K562 (cell line): ENCODE results near the gene MBNL2. TPM values are rescaled to one million over a fixed set of nuclear protein-coding genes. Genes with fewer than 3 reads are reported as not detected.

Experiments used
- ATAC-seq: fragments of 200-7000 bp; cut with Tn5 transposase; 3 replicates; pipeline ENCODE4 v1.9.1; 2020; ENCODE audit warnings: moderate library complexity
- BruUV-seq: library from RNA; stranded (reverse); fragments of 400-500 nt; replicated peaks from 2 replicates; lab custom pipeline; 2021; lab: Mats Ljungman, UMichigan
- CTCF ChIA-PET: fragments of 300-600 bp; formaldehyde crosslinking; extraction: SDS; loops from one replicate; lab custom pipeline; 2021; ENCODE audit warnings: low intra/inter-chr PET ratio; lab: Yijun Ruan, JAX
- POLR2A ChIA-PET: fragments of 300-600, 350-650 bp; sonication (Branson Sonifier 250); formaldehyde crosslinking; extraction: SDS; loops from one replicate; lab custom pipeline; 2021; ENCODE audit warnings: antibody characterized with exemption, inconsistent platforms; lab: Yijun Ruan, JAX
- DNase-seq, 4 experiments: peaks; one replicate each; pipeline versions ENCODE4 v3.0.0 to v3.0.0-alpha.2; 2011 to 2018; ENCODE audit warnings: low spot score in 3 of 4, mixed read lengths in 3 of 4; ENCODE audit errors: extremely low read depth in 1 of 4
- FAIRE-seq: peaks from 2 replicates; lab custom pipeline; 2011; peaks lifted over from hg19 to GRCh38; lab: Jason Lieb, UNC
- H2AFZ ChIP-seq: 2 replicates; pipeline ENCODE4 v1.6.0; 2011; ENCODE audit warnings: low read depth, low read length, control low read depth, inconsistent platforms
- H3K27ac ChIP-seq: fragments of 200-600 bp; 3 replicates; pipeline ENCODE4 v1.8.0; 2011; ENCODE audit warnings: low read depth, mild to moderate bottlenecking, control low read depth, inconsistent platforms, low read length, moderate library complexity, mixed read lengths; ENCODE audit errors: extremely low read depth
- H3K27me3 ChIP-seq, 2 experiments: fragments of 300-600 bp in 1 of 2; 2 replicates in 1 of 2; 3 replicates in 1 of 2; pipeline versions ENCODE4 v1.6.0 to v1.8.0; 2011; ENCODE audit warnings: inconsistent platforms in 2 of 2, low read length in 2 of 2, mild to moderate bottlenecking in 1 of 2, mixed read lengths in 1 of 2, moderate library complexity in 1 of 2; ENCODE audit not compliant: control insufficient read depth in 2 of 2, insufficient read depth in 2 of 2
- H3K36me3 ChIP-seq: fragments of 300-600 bp; 3 replicates; pipeline ENCODE4 v1.8.0; 2011; ENCODE audit warnings: mild to moderate bottlenecking, low read length, inconsistent platforms; ENCODE audit not compliant: control insufficient read depth, insufficient read depth
- H3K4me1 ChIP-seq, 2 experiments: fragments of 200-600 bp in 1 of 2; replicated peaks in 1 of 2; 2 replicates in 1 of 2; 3 replicates in 1 of 2; pipeline versions ENCODE4 v1.5.1 to v1.8.0; 2011; ENCODE audit warnings: inconsistent platforms in 2 of 2, low read length in 2 of 2, mild to moderate bottlenecking in 1 of 2, mixed read lengths in 1 of 2, moderate library complexity in 1 of 2; ENCODE audit not compliant: control insufficient read depth in 2 of 2, insufficient read depth in 2 of 2
- H3K4me2 ChIP-seq: 2 replicates; pipeline ENCODE4 v1.6.1; 2011; ENCODE audit warnings: low read length, control low read depth, inconsistent platforms, mixed read lengths; ENCODE audit not compliant: insufficient read depth
- H3K4me3 ChIP-seq: fragments of 200-600 bp; sonication (generic), shearing (Covaris generic); 2 replicates; pipeline ENCODE4 v1.5.1; 2016; ENCODE audit warnings: control low read depth, inconsistent platforms
- H3K79me2 ChIP-seq: fragments of 200-600 bp; 3 replicates; pipeline ENCODE4 v1.8.0; 2011; ENCODE audit warnings: low read length, inconsistent platforms; ENCODE audit not compliant: control insufficient read depth, insufficient read depth
- H3K9ac ChIP-seq, 2 experiments: 2 replicates each; pipeline versions ENCODE4 v1.6.0 to v1.6.1; 2011; ENCODE audit warnings: low read depth in 2 of 2, low read length in 2 of 2, control low read depth in 1 of 2, inconsistent platforms in 1 of 2, mild to moderate bottlenecking in 1 of 2, mixed read lengths in 1 of 2; ENCODE audit not compliant: insufficient read depth in 1 of 2
- H3K9me1 ChIP-seq: one replicate; pipeline ENCODE4 v1.6.0; 2011; ENCODE audit warnings: inconsistent platforms, mild to moderate bottlenecking, low read length, moderate library complexity; ENCODE audit not compliant: control insufficient read depth, insufficient read depth
- H3K9me3 ChIP-seq: replicated peaks from 2 replicates; pipeline ENCODE4 v1.5.1; 2011; ENCODE audit warnings: low read depth, low read length, inconsistent platforms; ENCODE audit not compliant: control insufficient read depth, insufficient read depth
- H4K20me1 ChIP-seq: replicated peaks from 2 replicates; pipeline ENCODE4 v1.6.1; 2011; ENCODE audit warnings: low read length, inconsistent platforms, mixed read lengths; ENCODE audit not compliant: control insufficient read depth, insufficient read depth
- CEBPG ChIP-seq, 3 experiments: fragments of 200-800 bp in 1 of 3; sonication (Bioruptor generic) in 1 of 3; sonication (generic) in 1 of 3; formaldehyde crosslinking in 1 of 3; IDR thresholded peaks in 2 of 3; conservative IDR thresholded peaks in 1 of 3; 2 replicates each; pipeline versions ENCODE4 v1.6.1 to v1.8.0; 2016 to 2022; ENCODE audit warnings: missing compliant biosample characterization in 2 of 3, missing genetic modification characterization in 2 of 3, mild to moderate bottlenecking in 1 of 3, missing genetic modification reagents in 1 of 3
- ILK ChIP-seq: fragments of 450-650 bp; IDR thresholded peaks from 2 replicates; pipeline ENCODE4 v1.6.1; 2016; ENCODE audit warnings: missing genetic modification characterization, low read depth, mild to moderate bottlenecking, missing compliant biosample characterization, moderate library complexity, borderline replicate concordance
- KDM4B ChIP-seq, 2 experiments: fragments of 450-650 bp in 1 of 2; sonication (generic) in 1 of 2; IDR thresholded peaks; 2 replicates each; pipeline ENCODE4 v1.6.1; 2016 to 2017; ENCODE audit warnings: borderline replicate concordance in 2 of 2, antibody characterized with exemption in 1 of 2, low read depth in 1 of 2, mild to moderate bottlenecking in 1 of 2
- LEF1 ChIP-seq: fragments of 450-650 bp; IDR thresholded peaks from 2 replicates; pipeline ENCODE4 v1.6.1; 2016; ENCODE audit warnings: mild to moderate bottlenecking
- MAFF ChIP-seq: IDR thresholded peaks from 2 replicates; pipeline ENCODE4 v1.6.1; 2012; ENCODE audit warnings: low read length, improper control_type of control experiment
- NFE2 ChIP-seq: IDR thresholded peaks from 2 replicates; pipeline ENCODE4 v1.6.1; 2014; ENCODE audit warnings: antibody characterized with exemption, low read depth
- PML ChIP-seq: IDR thresholded peaks from 2 replicates; pipeline ENCODE4 v1.6.1; 2012; ENCODE audit warnings: low read length, inconsistent platforms
- PRPF4 ChIP-seq: fragments of 200-400 bp; formaldehyde crosslinking; IDR thresholded peaks from one replicate; pipeline ENCODE4 v1.6.1; 2017; ENCODE audit warnings: low read length, low read depth, mild to moderate bottlenecking; ENCODE audit not compliant: insufficient read depth, poor library complexity, severe bottlenecking
- RAD21 ChIP-seq, 2 experiments: fragments of 250-450 bp in 1 of 2; fragments of 450-650 bp in 1 of 2; sonication (Bioruptor Pico) in 1 of 2; formaldehyde crosslinking in 1 of 2; IDR thresholded peaks in 1 of 2; conservative IDR thresholded peaks in 1 of 2; 2 replicates each; pipeline versions ENCODE4 v1.4.0 to v1.8.0; 2020 to 2022; ENCODE audit warnings: mild to moderate bottlenecking in 2 of 2, moderate library complexity in 1 of 2
- RFX5 ChIP-seq: IDR thresholded peaks from 2 replicates; pipeline ENCODE4 v1.6.1; 2011; ENCODE audit warnings: low read depth, mild to moderate bottlenecking, improper control_type of control experiment, low read length
- SETDB1 ChIP-seq: IDR thresholded peaks from one replicate; pipeline ENCODE4 v1.6.1; 2012; ENCODE audit warnings: low read length, control low read depth, inconsistent platforms
- SMAD2 ChIP-seq: fragments of 150-350 bp; IDR thresholded peaks from 2 replicates; pipeline ENCODE4 v1.6.1; 2014; ENCODE audit warnings: low read depth, mild to moderate bottlenecking, low read length
- SP2 ChIP-seq: IDR thresholded peaks from 2 replicates; pipeline ENCODE4 v1.6.1; 2011; ENCODE audit warnings: mild to moderate bottlenecking, low read depth, low read length, moderate library complexity; ENCODE audit not compliant: poor library complexity, severe bottlenecking; ENCODE audit errors: extremely low read depth
- TAF15 ChIP-seq: fragments of 200-400 bp; formaldehyde crosslinking; IDR thresholded peaks from 2 replicates; pipeline ENCODE4 v1.6.1; 2017; ENCODE audit warnings: mild to moderate bottlenecking, low read depth, low read length, moderate library complexity
- TFAM ChIP-seq: fragments of 250-450 bp; sonication (Bioruptor Pico); conservative IDR thresholded peaks from 2 replicates; pipeline ENCODE4 v1.5.0; 2021; ENCODE audit warnings: mild to moderate bottlenecking, moderate library complexity
- ZC3H4 ChIP-seq: sonication (generic); formaldehyde crosslinking; IDR thresholded peaks from 2 replicates; pipeline ENCODE4 v1.9.0; 2021; ENCODE audit warnings: missing genetic modification reagents, borderline replicate concordance
- ZNF398 ChIP-seq: fragments of 250-450 bp; sonication (Bioruptor Pico); IDR thresholded peaks from 2 replicates; pipeline ENCODE4 v1.8.0; 2021; ENCODE audit warnings: moderate library complexity, mild to moderate bottlenecking, inconsistent platforms
- ZNF785 ChIP-seq: fragments of 250-450 bp; sonication (Bioruptor Pico); IDR thresholded peaks from 2 replicates; pipeline ENCODE4 v1.4.0; 2020; ENCODE audit warnings: mild to moderate bottlenecking
- WGBS: fragments of 100-300 bp; shearing (Covaris generic); methylation state at CpG from one replicate; pipeline ENCODE4 v1.1.6; 2016; ENCODE audit warnings: low coverage, mixed read lengths; ENCODE audit not compliant: insufficient coverage; ENCODE audit errors: missing lambda C conversion rate; 5-methylcytosine and 5-hydroxymethylcytosine counted together
- in situ Hi-C: fragments of 300-500 bp; cut with MboI; formaldehyde crosslinking; loops from 4 replicates; pipeline ENCODE4 v1.15.0; 2018; ENCODE audit warnings: inconsistent platforms, mixed read lengths
- intact Hi-C: fragments of 100-400 bp; cut with micrococcal nuclease; formaldehyde crosslinking; loops from 2 replicates; pipeline ENCODE4 v1.14.2; 2022
- polyA plus RNA-seq, 8 experiments: library from polyadenylated mRNA; depleted of rRNA in 4 of 8; stranded (reverse) in 5 of 8; unstranded in 3 of 8; fragments of >200 nt; fragmentation: Nextera tagmentation in 2 of 8; fragmentation: Illumina TruSeq in 1 of 8; extraction: Ambion mirVana in 2 of 8; extraction: Trizol in 1 of 8; gene quantifications; 2 replicates each; pipeline versions ENCODE4 v1.2.1 to v1.2.3, GENCODE V29; 2011 to 2014; ENCODE audit warnings: inconsistent platforms in 1 of 8, missing spikeins in 1 of 8
- total RNA-seq, 7 experiments: library from RNA; depleted of rRNA in 6 of 7; stranded (reverse); fragments of >200 nt in 6 of 7; fragmentation: Illumina TruSeq in 2 of 7; extraction: Trizol in 2 of 7; gene quantifications; 2 replicates each; pipeline versions ENCODE4 v1.2.1 to v1.2.3, GENCODE V29; 2011 to 2021; ENCODE audit warnings: low replicate concordance in 1 of 7
- TF ChIP-seq, protein P1 (sequence below): fragments of 250-450 bp; sonication (Bioruptor Pico); IDR thresholded peaks from 2 replicates; pipeline ENCODE4 v1.9.0; 2021; ENCODE audit warnings: mild to moderate bottlenecking, inconsistent platforms

The MBNL2 gene
- total and polyA plus RNA-seq, 9 of the 15 experiments (the other 6 are each of a cell fraction or from before 2014, with no cell fraction given), result 7.0 to 24.8 (median 13.8) TPM

- intact Hi-C loops (no loop called here), in situ Hi-C loops (no loop called here)
- H4K20me1 ChIP-seq, result no peaks in the 10 kb centered on the region
- no peaks in the 10 kb centered on the region for H3K27me3 ChIP-seq
- FAIRE-seq (no peak), DNase-seq (no peak), ATAC-seq (peak; percentile 42; the same call in 1 of the 3 replicates)
- H3K27ac ChIP-seq, result no peak overlapping the region
- 8% methylated on average over 2 of the region's 2 CpGs for WGBS
- H2AFZ ChIP-seq, result no peak overlapping the region
- no peak overlapping the region for H3K9ac ChIP-seq
- peaks cover 0 to 9% of the 10 kb centered on the region in 2 experiments; a peak in 2 of 5 replicates for H3K4me1 ChIP-seq
- H3K36me3 ChIP-seq, result no peaks in the 10 kb centered on the region
- BruUV-seq, result no TSS peak
- H3K79me2 ChIP-seq, result no peaks in the 10 kb centered on the region
- no peak overlapping the region for H3K4me2 ChIP-seq
- POLR2A ChIA-PET, result interaction anchor here (0.9 kb wide), 1 partner anchor 9 kb away, joined by 3 read pairs; no protein-coding TSS in a partner anchor
- CTCF ChIA-PET, result no interaction called here
- no peaks in the 10 kb centered on the region for H3K9me1 ChIP-seq
- H3K4me3 ChIP-seq, result no peak overlapping the region
- H3K9me3 ChIP-seq, result no peaks in the 10 kb centered on the region
- TF ChIP-seq ZC3H4 (CRISPR knock-in tag) (no peak), LEF1 (no peak), SMAD2 (no peak), ILK (tag) (no peak), TAF15 (no peak), NFE2 (no peak), TFAM (CRISPR knock-in tag) (no peak), ZNF785 (CRISPR knock-in tag) (no peak), PRPF4 (no peak), CEBPG (CRISPR knock-in tag; IDR thresholded peaks at IDR 0.05) (no peak), CEBPG (tag; conservative IDR thresholded peaks at IDR 0.05 in 1 of 2, IDR thresholded peaks at IDR 0.05 in 1 of 2) (no peak), SETDB1 (no peak), ZNF398 (CRISPR knock-in tag) (no peak), RAD21 (CRISPR knock-in tag; conservative IDR thresholded peaks at IDR 0.05 in 1 of 2, IDR thresholded peaks at IDR 0.05 in 1 of 2) (no peak), PML (no peak), KDM4B (IDR thresholded peaks at IDR 0.05; ENCODE audit: borderline replicate concordance in 2 of 2, low read depth in 1 of 2) (no peak), SP2 (no peak), MAFF (no peak), RFX5 (no peak)
- TF ChIP-seq, protein P1, sequence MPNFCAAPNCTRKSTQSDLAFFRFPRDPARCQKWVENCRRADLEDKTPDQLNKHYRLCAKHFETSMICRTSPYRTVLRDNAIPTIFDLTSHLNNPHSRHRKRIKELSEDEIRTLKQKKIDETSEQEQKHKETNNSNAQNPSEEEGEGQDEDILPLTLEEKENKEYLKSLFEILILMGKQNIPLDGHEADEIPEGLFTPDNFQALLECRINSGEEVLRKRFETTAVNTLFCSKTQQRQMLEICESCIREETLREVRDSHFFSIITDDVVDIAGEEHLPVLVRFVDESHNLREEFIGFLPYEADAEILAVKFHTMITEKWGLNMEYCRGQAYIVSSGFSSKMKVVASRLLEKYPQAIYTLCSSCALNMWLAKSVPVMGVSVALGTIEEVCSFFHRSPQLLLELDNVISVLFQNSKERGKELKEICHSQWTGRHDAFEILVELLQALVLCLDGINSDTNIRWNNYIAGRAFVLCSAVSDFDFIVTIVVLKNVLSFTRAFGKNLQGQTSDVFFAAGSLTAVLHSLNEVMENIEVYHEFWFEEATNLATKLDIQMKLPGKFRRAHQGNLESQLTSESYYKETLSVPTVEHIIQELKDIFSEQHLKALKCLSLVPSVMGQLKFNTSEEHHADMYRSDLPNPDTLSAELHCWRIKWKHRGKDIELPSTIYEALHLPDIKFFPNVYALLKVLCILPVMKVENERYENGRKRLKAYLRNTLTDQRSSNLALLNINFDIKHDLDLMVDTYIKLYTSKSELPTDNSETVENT (CRISPR knock-in tag), result no peak
Measured at GRCh38 chr13:97425590-97425989, 203.5 kb downstream of the MBNL2 start.
